SKM-1 (cell line): ENCODE measurements around the gene TRAPPC3.
"Not testable (repeated sequence)": the region's sequence is repeated elsewhere in the genome, so short reads cannot be mapped to it uniquely, and the experiment has no call there.

Source experiments
- DNase-seq: peaks from one replicate; lab custom pipeline; 2025; ENCODE audit not compliant: unreplicated experiment; lab: John Stamatoyannopoulos, UW

The TRAPPC3 gene

DNA sequence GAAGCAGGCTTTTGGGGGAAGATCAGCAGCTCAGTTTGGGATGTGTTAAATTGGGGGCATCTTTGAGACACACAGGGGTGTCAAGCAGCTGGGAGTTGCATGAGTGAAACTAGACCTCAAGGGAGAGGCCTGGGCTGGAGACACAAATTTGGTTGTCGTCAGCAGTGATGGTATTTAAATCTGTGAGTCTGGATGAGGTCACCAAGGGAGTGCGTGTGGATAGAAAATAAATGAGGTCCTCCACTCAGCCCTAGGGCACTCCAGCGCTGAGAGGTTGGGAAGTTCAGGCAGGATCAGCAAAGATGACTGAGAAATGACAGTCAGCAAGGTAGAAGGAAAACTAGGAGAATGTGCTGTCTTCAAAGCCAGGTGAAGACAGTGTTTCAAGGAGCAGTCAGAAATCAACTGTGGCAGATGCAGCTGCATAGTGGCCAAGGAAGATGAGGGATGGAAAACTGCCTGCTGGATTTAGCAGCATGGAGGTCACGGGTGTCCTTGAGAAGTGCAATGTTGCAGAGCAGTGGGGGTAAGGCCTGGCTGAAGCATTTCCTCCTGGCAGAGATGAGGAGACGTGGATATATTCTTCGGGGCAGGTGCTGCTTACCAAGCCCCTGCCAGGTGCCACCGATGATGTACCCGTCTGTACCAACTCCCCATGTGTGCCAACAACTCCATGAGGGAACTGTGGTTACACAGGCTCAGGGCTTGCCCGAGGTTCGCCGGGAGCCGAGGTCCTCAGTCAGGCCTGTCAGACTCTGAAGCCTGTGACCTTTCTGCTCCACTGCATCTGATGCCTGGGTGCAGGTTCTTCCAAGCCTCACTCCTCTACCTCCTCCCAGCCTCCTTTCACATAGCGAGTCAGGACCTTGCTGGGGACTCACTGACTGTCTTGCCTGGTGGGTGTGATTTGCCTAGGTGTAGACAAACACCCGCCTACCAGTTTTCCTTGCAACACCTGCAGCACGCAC lies 17.9 kb upstream of the TRAPPC3 start:
- DNase-seq: no peak

- DNase-seq: no peak
Measured at GRCh38 chr1:36166136-36166535, 16.9 kb upstream of the TRAPPC3 start.

DNA sequence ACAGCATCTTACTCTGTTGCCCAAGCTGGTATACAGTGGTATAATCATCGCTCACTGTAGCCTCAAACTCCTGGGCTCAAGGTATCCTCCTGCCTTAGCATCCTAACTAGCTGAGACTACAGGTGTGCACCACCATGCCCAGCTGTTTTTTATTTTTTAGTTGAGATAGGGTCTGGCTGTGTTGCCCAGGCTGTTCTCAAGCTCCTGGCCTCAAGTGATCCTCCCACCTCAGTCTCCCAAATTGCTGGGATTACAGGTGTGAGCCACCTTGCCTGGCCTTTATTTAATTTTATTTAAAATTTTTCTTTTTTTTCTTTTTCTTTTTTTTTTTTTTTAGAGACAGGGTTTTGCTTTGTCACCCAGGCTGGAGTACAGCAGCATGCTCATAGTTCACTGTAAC lies 15.9 kb upstream of the TRAPPC3 start:
- DNase-seq: no peak

GRCh38 chr1:36164361-36164760 lies 15.1 kb upstream of the TRAPPC3 start:
- DNase-seq: no peak

DNA sequence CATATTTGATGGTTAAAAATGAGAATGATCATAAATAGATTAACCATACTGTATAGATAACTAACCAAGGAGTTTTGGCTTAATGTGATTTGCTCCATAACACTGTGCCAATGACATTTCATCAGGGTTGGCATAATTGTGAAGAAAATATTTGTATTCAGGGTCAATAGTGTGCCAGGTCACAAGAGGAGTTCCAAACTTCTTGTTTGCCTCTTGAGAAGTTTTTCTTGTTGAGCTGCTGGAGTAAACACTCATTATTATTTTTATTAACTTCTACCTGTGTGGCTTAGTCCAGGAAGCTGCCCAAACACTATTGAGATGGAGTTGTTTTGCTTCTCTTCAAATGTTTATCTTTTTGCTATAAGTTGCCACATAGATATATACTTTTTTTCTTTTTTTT lies 14.1 kb upstream of the TRAPPC3 start:
- no peak for DNase-seq

- no peak for DNase-seq
Measured at GRCh38 chr1:36162680-36163239, 13.5 kb upstream of the TRAPPC3 start.

DNA sequence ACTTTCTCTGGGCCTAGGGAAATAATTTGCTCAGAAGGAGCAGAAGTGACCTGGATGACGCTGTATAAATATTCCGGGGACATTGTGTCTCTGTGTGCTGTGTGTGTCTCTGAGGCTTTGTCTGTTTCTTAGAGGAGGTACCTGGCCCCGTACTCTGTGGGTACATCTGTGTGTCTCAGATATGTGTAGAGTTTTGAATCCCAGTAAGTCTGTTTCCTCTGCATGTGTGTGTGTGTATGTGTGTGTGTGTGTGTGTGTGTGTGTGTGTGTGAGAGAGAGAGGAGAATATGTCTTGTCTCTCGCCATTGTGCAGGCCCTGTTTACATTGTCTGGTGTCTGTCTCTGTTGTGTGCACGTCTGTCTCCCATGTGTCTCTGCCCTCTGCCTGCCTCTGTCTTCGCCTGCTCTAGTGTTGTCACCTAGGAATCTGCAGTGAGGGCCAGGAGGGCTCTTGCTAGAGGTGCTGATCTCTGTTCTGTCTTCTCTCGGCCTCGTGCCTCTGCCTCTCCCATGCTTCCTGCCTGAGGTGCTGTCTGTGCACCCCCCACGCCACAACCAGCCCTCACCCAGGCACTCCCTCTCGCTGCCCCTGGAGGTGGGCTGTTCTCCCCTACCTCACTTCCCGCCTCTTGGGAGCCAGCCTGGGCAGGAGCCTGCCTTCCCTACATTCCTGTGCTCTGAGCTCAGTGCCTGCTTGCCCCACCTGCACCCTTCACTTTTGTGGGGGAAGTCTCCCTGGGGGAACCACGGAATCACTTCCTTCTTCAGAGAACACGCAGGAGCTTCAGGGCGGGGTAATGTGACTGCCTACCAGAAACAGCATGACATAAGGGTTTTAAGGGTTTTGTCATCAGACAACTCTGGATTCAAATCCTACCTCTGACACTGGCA lies 12.6 kb upstream of the TRAPPC3 start:
- DNase-seq: peak; percentile 54

DNA sequence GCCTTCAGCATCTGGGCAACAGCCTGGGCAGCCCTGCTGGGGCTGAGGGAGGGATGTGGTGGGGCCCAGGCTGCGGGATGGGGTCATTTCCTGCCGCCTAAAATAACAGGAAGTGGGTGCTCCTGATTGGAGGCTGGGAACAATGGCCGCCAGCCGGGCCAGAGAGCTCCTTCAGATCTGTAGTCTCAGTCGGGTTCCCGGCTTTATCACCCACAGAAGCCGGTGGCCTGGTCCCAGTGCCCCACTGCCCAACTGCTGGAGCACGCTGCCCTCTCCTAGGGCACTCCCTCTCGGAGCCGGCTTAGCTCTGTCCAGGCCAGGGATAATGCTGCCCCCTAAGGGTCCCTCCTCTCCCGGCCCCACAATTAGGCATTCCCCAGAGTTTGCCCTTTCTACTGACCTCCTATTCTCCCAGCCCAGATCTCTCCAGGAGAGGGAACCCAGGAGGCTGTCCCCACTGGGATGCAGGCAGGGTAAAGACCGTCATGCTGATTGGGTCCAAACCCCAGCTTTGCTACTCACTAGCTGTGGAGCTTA lies 11.7 kb upstream of the TRAPPC3 start:
- peak; percentile 66 for DNase-seq

- no peak for DNase-seq
Measured at GRCh38 chr1:36160388-36160948, 11.2 kb upstream of the TRAPPC3 start.

DNA sequence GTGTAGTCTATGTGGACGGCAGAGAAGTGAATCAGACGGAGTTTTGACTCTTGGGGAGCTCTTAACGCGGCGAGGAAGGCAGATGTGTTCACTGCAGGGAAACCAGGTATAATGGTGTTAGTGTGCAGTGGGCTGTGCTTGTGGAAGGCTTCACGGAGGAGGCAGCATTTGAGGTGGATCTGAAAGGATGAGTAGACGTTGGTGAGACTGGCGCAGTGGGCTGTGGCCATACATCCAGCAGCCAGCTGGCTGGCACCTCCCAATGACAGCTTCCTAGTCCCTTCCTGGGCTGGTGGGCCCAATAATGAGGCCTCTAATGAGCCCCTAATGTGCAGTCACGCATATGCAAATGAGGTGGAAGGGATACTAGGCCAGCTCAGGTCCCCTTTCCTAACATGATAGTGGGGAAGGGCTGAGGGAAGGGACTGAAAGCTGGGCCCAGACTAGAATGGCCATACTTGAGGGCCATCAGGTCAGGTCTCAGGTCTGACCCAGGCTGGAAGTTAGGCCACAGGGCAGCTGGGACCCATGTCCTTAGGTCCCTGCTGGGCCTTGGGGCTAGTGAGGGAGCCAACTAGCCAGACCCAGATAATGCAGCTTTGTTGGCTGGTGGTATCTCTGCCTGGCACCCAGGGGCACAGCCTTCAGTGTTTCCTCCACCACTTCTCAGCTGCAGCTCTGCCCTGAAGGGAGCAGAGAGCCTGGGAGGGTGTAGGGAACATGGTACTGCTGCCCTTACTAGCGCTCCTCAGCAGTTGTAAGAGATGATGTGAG lies 10.5 kb upstream of the TRAPPC3 start:
- no peak for DNase-seq

- not testable (repeated sequence) for DNase-seq
Measured at GRCh38 chr1:36158827-36159252, 9.6 kb upstream of the TRAPPC3 start.

DNA sequence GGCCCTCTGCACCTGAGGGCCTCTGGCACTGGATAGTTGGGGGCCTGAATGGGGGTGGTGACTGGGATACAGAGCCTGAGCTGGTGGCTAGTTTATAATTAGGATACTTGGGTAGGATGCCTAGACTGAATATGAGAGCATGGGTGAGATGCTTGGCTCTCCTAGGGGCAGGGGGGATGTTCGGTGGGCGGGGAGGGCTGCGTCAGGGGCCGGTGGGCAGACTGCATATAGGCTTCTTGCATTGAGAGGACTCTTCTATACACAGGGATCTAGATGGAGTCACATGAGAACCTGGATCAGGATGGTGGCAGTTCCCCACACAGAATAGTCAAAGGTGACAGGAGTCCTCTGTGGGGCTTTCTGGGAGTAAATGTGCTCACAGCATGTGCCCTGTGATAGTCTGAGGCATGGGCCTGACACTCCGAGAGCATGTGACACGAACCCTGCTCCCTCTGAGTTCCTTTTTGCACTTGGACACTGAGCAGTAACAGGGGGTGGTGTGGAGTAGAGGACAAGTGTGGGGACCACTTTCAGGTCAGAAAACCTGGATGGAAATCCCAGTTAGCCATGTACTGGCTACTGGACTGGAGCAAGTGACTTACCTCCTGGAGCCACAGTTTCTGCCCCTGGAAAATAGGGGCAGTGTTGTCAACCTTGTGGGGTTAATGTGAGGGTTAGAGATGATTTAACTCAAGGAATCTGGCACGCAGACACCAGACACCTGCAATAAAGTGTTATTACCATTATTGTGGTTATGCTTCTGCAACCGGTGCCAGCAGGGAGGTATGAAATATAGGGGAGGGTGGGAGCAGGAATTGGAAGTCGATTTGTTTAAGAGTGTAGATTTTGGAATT lies 8.9 kb upstream of the TRAPPC3 start:
- no peak for DNase-seq

DNA sequence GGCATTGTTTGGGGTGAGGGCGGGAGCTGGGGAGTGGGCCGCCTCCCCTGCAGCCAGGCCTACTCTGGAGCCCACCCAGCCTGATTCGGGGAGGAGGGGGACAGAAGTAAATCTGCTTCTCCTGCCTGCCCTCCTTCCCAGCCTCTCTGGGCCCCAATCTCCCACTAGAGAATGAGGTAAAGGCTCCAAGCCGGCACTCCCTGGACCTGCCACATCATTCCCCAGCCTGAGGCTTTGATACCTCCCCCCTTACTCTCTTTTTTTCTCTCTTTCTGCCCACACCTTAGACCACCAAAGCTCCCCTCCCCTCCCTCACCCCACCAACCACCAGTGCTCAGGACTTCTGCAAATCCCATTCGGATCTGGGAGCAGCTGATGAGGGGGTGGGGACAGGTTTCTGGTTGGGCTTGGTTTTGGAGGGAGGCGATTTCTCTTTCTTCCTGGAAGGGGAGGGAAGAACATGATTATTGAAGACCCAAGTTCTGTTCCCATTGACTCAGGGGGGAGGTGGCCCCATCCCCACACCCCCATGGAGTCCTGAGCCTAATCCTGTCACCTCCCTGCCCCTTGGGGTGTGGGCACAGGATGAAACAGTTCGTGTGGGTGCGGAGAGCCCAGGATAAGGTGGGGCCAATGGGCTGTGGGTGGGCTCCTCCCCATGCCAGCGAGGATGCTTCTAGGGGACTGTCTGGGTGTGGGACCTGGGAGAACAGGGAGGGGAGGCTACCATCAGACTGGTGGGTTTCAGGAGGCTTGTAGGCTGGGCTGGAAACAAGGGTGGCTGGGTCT lies 8.0 kb upstream of the TRAPPC3 start:
- DNase-seq: no peak

DNA sequence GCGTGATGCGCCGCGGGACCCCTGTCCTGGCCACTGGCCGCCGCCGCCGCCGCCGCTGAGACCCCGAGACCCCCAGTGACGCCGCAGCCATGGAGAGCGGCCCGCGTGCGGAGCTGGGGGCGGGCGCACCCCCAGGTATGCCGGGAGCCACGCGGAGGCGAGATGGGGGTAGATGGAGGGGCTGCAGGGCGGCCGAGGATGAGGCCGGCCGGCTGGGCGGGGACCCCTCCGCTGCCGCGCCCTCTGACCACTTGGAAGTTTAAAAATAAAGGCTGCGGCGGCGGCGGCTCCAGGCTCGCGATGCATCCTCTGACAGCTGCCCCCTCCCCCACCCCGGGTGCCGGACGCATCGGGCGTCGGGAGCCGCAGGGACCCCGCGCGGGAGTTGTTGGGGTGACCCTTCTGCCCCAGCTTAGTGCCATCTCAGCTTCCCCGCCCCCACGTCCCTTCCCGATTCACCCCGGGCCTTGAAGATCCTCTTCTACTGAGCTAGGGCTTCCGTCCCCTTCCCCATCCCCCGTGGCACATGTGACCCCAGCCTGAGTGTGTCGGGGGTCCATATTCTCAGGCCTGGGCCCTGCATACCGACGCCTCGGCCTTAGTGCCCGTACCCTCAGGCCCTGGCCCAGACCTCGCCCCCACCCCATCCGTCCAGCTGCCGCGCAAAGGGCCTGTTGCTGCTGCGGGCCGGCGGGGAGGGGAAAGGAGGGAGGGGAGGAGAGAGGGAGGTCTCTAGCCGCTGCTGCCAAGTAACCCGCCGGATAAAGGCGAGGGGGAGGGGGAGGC lies 7.2 kb upstream of the TRAPPC3 start:
- DNase-seq: peak; percentile 41

GRCh38 chr1:36155408-36156328 lies 6.4 kb upstream of the TRAPPC3 start, which contains the start of gene MAP7D1:
Gene MAP7D1 (plus strand): TSS chr1:36156160. CDS start chr1:36156418, 258 bp downstream.
- DNase-seq: peak; percentile 22

- no peak for DNase-seq
Measured at GRCh38 chr1:36154765-36155407, 5.6 kb upstream of the TRAPPC3 start.
